Measurements from ENCODE around the gene RNF150. TPM values are rescaled to one million over a fixed set of nuclear protein-coding genes. Genes with fewer than 3 reads are reported as not detected.

The RNF150 gene
- total and polyA plus RNA-seq, 3 donors from 2014 or later = 4.7 to 7.8 (median 6.5) TPM

- H3K9me3 ChIP-seq = no peaks in the 10 kb centered on the region
- H3K4me3 ChIP-seq = no peak overlapping the region
- no peaks in the 10 kb centered on the region for H3K27me3 ChIP-seq
- 95 to 100% methylated on average over 3 of the region's 3 CpGs for WGBS, 2 donors
- no peak for DNase-seq
- intact Hi-C loops (cut with DNase I; ENCODE audit: low total_unique reads) = no loop called here
- H3K36me3 ChIP-seq (ENCODE audit: low read depth, missing control alignments) = no peaks in the 10 kb centered on the region
- H3K27ac ChIP-seq = no peak overlapping the region
- no peak for TF ChIP-seq CTCF (IDR thresholded peaks at IDR 0.05)
- no peak for TF ChIP-seq POLR2A (IDR thresholded peaks at IDR 0.05)
- peaks cover 4% of the 10 kb centered on the region for H3K4me1 ChIP-seq
Measured at GRCh38 chr4:140930011-140930410, 203.3 kb downstream of the RNF150 start.

- H3K27me3 ChIP-seq = no peaks in the 10 kb centered on the region
- H3K27ac ChIP-seq = no peak overlapping the region
- TF ChIP-seq POLR2A (IDR thresholded peaks at IDR 0.05) = no peak
- TF ChIP-seq CTCF (IDR thresholded peaks at IDR 0.05) = no peak
- no peaks in the 10 kb centered on the region for H3K9me3 ChIP-seq
- WGBS, 2 donors = 49 to 61% methylated on average over 3 of the region's 3 CpGs
- H3K4me1 ChIP-seq = peaks cover under 1% of the 10 kb centered on the region
- no peak for DNase-seq
- intact Hi-C loops (cut with DNase I; ENCODE audit: low total_unique reads) = no loop called here
- H3K4me3 ChIP-seq = no peak overlapping the region
- H3K36me3 ChIP-seq (ENCODE audit: low read depth, missing control alignments) = no peaks in the 10 kb centered on the region
Measured at GRCh38 chr4:140928880-140929279, 204.4 kb downstream of the RNF150 start.

GRCh38 chr4:140926672-140927071 is 206.6 kb downstream of the RNF150 start:
- no peaks in the 10 kb centered on the region for H3K36me3 ChIP-seq (ENCODE audit: low read depth, missing control alignments)
- DNase-seq = no peak
- no peaks in the 10 kb centered on the region for H3K27me3 ChIP-seq
- no peak overlapping the region for H3K27ac ChIP-seq
- no peak for TF ChIP-seq POLR2A (IDR thresholded peaks at IDR 0.05)
- TF ChIP-seq CTCF (IDR thresholded peaks at IDR 0.05) = no peak
- H3K4me3 ChIP-seq = no peak overlapping the region
- 72 to 84% methylated on average over 2 of the region's 2 CpGs for WGBS, 2 donors
- no peaks in the 10 kb centered on the region for H3K9me3 ChIP-seq
- intact Hi-C loops (cut with DNase I; ENCODE audit: low total_unique reads) = no loop called here
- no peaks in the 10 kb centered on the region for H3K4me1 ChIP-seq

GRCh38 chr4:140925417-140925816 is 207.9 kb downstream of the RNF150 start:
- intact Hi-C loops (cut with DNase I; ENCODE audit: low total_unique reads) = no loop called here
- TF ChIP-seq POLR2A (IDR thresholded peaks at IDR 0.05) (no peak), CTCF (IDR thresholded peaks at IDR 0.05) (no peak)
- Histone ChIP-seq H3K36me3 (ENCODE audit: low read depth, missing control alignments) (no peaks in the 10 kb centered on the region), H3K27me3 (no peaks in the 10 kb centered on the region), H3K4me3 (no peak overlapping the region), H3K27ac (no peak overlapping the region), H3K9me3 (no peaks in the 10 kb centered on the region), H3K4me1 (no peaks in the 10 kb centered on the region)
- 81 to 89% methylated on average over 5 to 6 of the region's 6 CpGs for WGBS, 2 donors
- no peak for DNase-seq

GRCh38 chr4:140924761-140925392 is 208.4 kb downstream of the RNF150 start:
- Histone ChIP-seq H3K4me3 (no peak overlapping the region), H3K27me3 (no peaks in the 10 kb centered on the region), H3K36me3 (ENCODE audit: low read depth, missing control alignments) (no peaks in the 10 kb centered on the region), H3K27ac (no peak overlapping the region), H3K9me3 (no peaks in the 10 kb centered on the region), H3K4me1 (no peaks in the 10 kb centered on the region)
- WGBS, 2 donors = 56 to 64% methylated on average over 3 of the region's 3 CpGs
- no peak for DNase-seq
- intact Hi-C loops (cut with DNase I; ENCODE audit: low total_unique reads) = no loop called here
- TF ChIP-seq CTCF (IDR thresholded peaks at IDR 0.05) = no peak
- no peak for TF ChIP-seq POLR2A (IDR thresholded peaks at IDR 0.05)
